ENCODE data around the gene ANKHD1.
"Not testable (repeated sequence)": the region's sequence is repeated elsewhere in the genome, so short reads cannot be mapped to it uniquely, and the experiment has no call there.

Gene ANKHD1

GRCh38 chr5:140418862-140419520, 17.4 kb downstream of the ANKHD1 start:
- POLR2A ChIA-PET = no interaction called here
- no peak for DNase-seq (ENCODE audit: extremely low spot score)
- TF ChIP-seq LEF1 (IDR thresholded peaks at IDR 0.05; ENCODE audit: borderline replicate concordance) (no peak), ELF4 (IDR thresholded peaks at IDR 0.05) (no peak), TARDBP (IDR thresholded peaks at IDR 0.05) (no peak), ZNF384 (IDR thresholded peaks at IDR 0.05) (no peak), HDGF (IDR thresholded peaks at IDR 0.05; ENCODE audit: borderline replicate concordance) (no peak), FOXK2 (IDR thresholded peaks at IDR 0.05) (no peak), BHLHE40 (IDR thresholded peaks at IDR 0.05; ENCODE audit: borderline replicate concordance) (no peak), L3MBTL2 (conservative IDR thresholded peaks at IDR 0.05) (no peak), PKNOX1 (IDR thresholded peaks at IDR 0.05) (no peak), FOXM1 (IDR thresholded peaks at IDR 0.05; ENCODE audit: borderline replicate concordance) (no peak), SP1 (IDR thresholded peaks at IDR 0.05) (no peak), FOXA1 (IDR thresholded peaks at IDR 0.05) (no peak), ARNT (IDR thresholded peaks at IDR 0.05) (no peak), CTBP1 (IDR thresholded peaks at IDR 0.05; ENCODE audit: borderline replicate concordance) (no peak), SUZ12 (IDR thresholded peaks at IDR 0.05) (no peak)
- CTCF ChIA-PET = no interaction called here

GRCh38 chr5:140420226-140420570, 18.6 kb downstream of the ANKHD1 start:
- TF ChIP-seq FOXA1 (IDR thresholded peaks at IDR 0.05) (no peak), LEF1 (IDR thresholded peaks at IDR 0.05; ENCODE audit: borderline replicate concordance) (no peak), L3MBTL2 (conservative IDR thresholded peaks at IDR 0.05) (no peak), NFRKB (IDR thresholded peaks at IDR 0.05) (no peak), ELF4 (IDR thresholded peaks at IDR 0.05) (no peak), BHLHE40 (IDR thresholded peaks at IDR 0.05; ENCODE audit: borderline replicate concordance) (no peak), ARNT (IDR thresholded peaks at IDR 0.05) (no peak)
- DNase-seq (ENCODE audit: extremely low spot score) = no peak
- ChIA-PET CTCF (no interaction called here), POLR2A (interaction anchor here (1.6 kb wide), 1 partner anchor 18 kb away, joined by 6 read pairs; no protein-coding TSS in a partner anchor)

- CTCF ChIA-PET = no interaction called here
- no peak for DNase-seq (ENCODE audit: extremely low spot score)
- POLR2A ChIA-PET = interaction anchor here (1.6 kb wide), 1 partner anchor 18 kb away, joined by 6 read pairs; no protein-coding TSS in a partner anchor
- no peak for TF ChIP-seq ARNT (IDR thresholded peaks at IDR 0.05)
- TF ChIP-seq SP1 (IDR thresholded peaks at IDR 0.05) = no peak
- no peak for TF ChIP-seq PKNOX1 (IDR thresholded peaks at IDR 0.05)
- TF ChIP-seq FOXK2 (IDR thresholded peaks at IDR 0.05) = no peak
- no peak for TF ChIP-seq SUZ12 (IDR thresholded peaks at IDR 0.05)
- no peak for TF ChIP-seq LEF1 (IDR thresholded peaks at IDR 0.05; ENCODE audit: borderline replicate concordance)
- TF ChIP-seq TARDBP (IDR thresholded peaks at IDR 0.05) = no peak
- no peak for TF ChIP-seq FOXA1 (IDR thresholded peaks at IDR 0.05)
- TF ChIP-seq L3MBTL2 (conservative IDR thresholded peaks at IDR 0.05) = no peak
- TF ChIP-seq NFRKB (IDR thresholded peaks at IDR 0.05) = no peak
- no peak for TF ChIP-seq FOXM1 (IDR thresholded peaks at IDR 0.05; ENCODE audit: borderline replicate concordance)
- TF ChIP-seq ZNF384 (IDR thresholded peaks at IDR 0.05) = no peak
- no peak for TF ChIP-seq CTBP1 (IDR thresholded peaks at IDR 0.05; ENCODE audit: borderline replicate concordance)
- TF ChIP-seq ELF4 (IDR thresholded peaks at IDR 0.05) = no peak
- TF ChIP-seq BHLHE40 (IDR thresholded peaks at IDR 0.05; ENCODE audit: borderline replicate concordance) = no peak
- no peak for TF ChIP-seq HDGF (IDR thresholded peaks at IDR 0.05; ENCODE audit: borderline replicate concordance)
These were observed 19.2 kb downstream of the ANKHD1 start for GRCh38 chr5:140420665-140421361.

- POLR2A ChIA-PET; CTCF ChIA-PET; DNase-seq (ENCODE audit: extremely low spot score): not testable (repeated sequence)
These were observed 19.7 kb downstream of the ANKHD1 start for GRCh38 chr5:140421375-140421774.

GRCh38 chr5:140423609-140424008, 22.0 kb downstream of the ANKHD1 start:
- no peak for TF ChIP-seq ZNF384 (IDR thresholded peaks at IDR 0.05)
- TF ChIP-seq FOXA1 (IDR thresholded peaks at IDR 0.05) = no peak
- ChIA-PET POLR2A (interaction anchor here (1.0 kb wide), 1 partner anchor 224 kb away, joined by 3 read pairs; the partner anchor contains the start of genes IK and NDUFA2), CTCF (no interaction called here)
- no peak for DNase-seq (ENCODE audit: extremely low spot score)

GRCh38 chr5:140424135-140424534, 22.5 kb downstream of the ANKHD1 start:
- CTCF ChIA-PET = no interaction called here
- no peak for TF ChIP-seq FOXM1 (IDR thresholded peaks at IDR 0.05; ENCODE audit: borderline replicate concordance)
- no peak for TF ChIP-seq CTBP1 (IDR thresholded peaks at IDR 0.05; ENCODE audit: borderline replicate concordance)
- no peak for TF ChIP-seq NFRKB (IDR thresholded peaks at IDR 0.05)
- no peak for TF ChIP-seq BHLHE40 (IDR thresholded peaks at IDR 0.05; ENCODE audit: borderline replicate concordance)
- no peak for TF ChIP-seq HDGF (IDR thresholded peaks at IDR 0.05; ENCODE audit: borderline replicate concordance)
- TF ChIP-seq LEF1 (IDR thresholded peaks at IDR 0.05; ENCODE audit: borderline replicate concordance) = no peak
- TF ChIP-seq ARNT (IDR thresholded peaks at IDR 0.05) = no peak
- no peak for TF ChIP-seq ZNF384 (IDR thresholded peaks at IDR 0.05)
- TF ChIP-seq L3MBTL2 (conservative IDR thresholded peaks at IDR 0.05) = no peak
- no peak for TF ChIP-seq TARDBP (IDR thresholded peaks at IDR 0.05)
- TF ChIP-seq PKNOX1 (IDR thresholded peaks at IDR 0.05) = no peak
- no peak for TF ChIP-seq SP1 (IDR thresholded peaks at IDR 0.05)
- TF ChIP-seq FOXK2 (IDR thresholded peaks at IDR 0.05) = no peak
- no peak for TF ChIP-seq SUZ12 (IDR thresholded peaks at IDR 0.05)
- TF ChIP-seq ELF4 (IDR thresholded peaks at IDR 0.05) = no peak
- no peak for TF ChIP-seq FOXA1 (IDR thresholded peaks at IDR 0.05)
- no peak for DNase-seq (ENCODE audit: extremely low spot score)
- POLR2A ChIA-PET = interaction anchor here (1.0 to 1.4 kb wide), 2 partner anchors 21 to 223 kb away, joined by 3 to 6 read pairs; partner anchors contain the start of genes IK and NDUFA2

- DNase-seq (ENCODE audit: extremely low spot score); POLR2A ChIA-PET; CTCF ChIA-PET: not testable (repeated sequence)
These were observed 26.1 kb downstream of the ANKHD1 start for GRCh38 chr5:140427726-140428125.
